IMR-90 (cell line): ENCODE data around the gene PTPRF. TPM values are rescaled to one million over a fixed set of nuclear protein-coding genes. Genes with fewer than 3 reads are reported as not detected.

Experiments
- ATAC-seq: fragments of 200-7000 bp; cut with Tn5 transposase; 2 replicates; pipeline ENCODE4 v1.9.1; 2020; ENCODE audit warnings: low read depth, mild to moderate bottlenecking, moderate library complexity
- BruUV-seq: library from RNA; stranded (reverse); fragments of 400-500 nt; replicated peaks from 2 replicates; lab custom pipeline; 2021; lab: Mats Ljungman, UMichigan
- CTCF ChIA-PET: fragments of 300-600 bp; formaldehyde crosslinking; extraction: SDS; loops from one replicate; lab custom pipeline; 2021; ENCODE audit warnings: antibody characterized with exemption; lab: Yijun Ruan, JAX
- POLR2A ChIA-PET: fragments of 300-600 bp; sonication (Branson Sonifier 250); formaldehyde crosslinking; loops from one replicate; lab custom pipeline; 2022; ENCODE audit warnings: antibody characterized with exemption; ENCODE audit not compliant: unreplicated experiment; lab: Charles Lee
- DNase-seq: peaks from one replicate; pipeline ENCODE4 v3.0.0; 2013
- H2AFZ ChIP-seq: replicated peaks from 2 replicates; pipeline ENCODE3; 2013; ENCODE audit warnings: low read length, mild to moderate bottlenecking; ENCODE audit not compliant: poor library complexity
- H2AK5ac ChIP-seq: 2 replicates; pipeline ENCODE4 v1.6.1; 2013; ENCODE audit warnings: low read depth, low read length, inconsistent platforms
- H2AK9ac ChIP-seq: replicated peaks from 2 replicates; pipeline ENCODE3; 2013; ENCODE audit warnings: mild to moderate bottlenecking, low read depth, low read length, moderate library complexity; ENCODE audit not compliant: poor library complexity
- H2BK120ac ChIP-seq: 2 replicates; pipeline ENCODE4 v1.6.1; 2013; ENCODE audit warnings: low read depth, low read length, inconsistent platforms
- H2BK15ac ChIP-seq: 3 replicates; pipeline ENCODE4 v1.6.1; 2013; ENCODE audit warnings: low read depth, low read length, inconsistent platforms
- H2BK20ac ChIP-seq: 2 replicates; pipeline ENCODE4 v1.6.1; 2013; ENCODE audit warnings: low read depth, mild to moderate bottlenecking, inconsistent platforms, low read length, moderate library complexity
- H2BK5ac ChIP-seq: 2 replicates; pipeline ENCODE4 v1.6.1; 2013; ENCODE audit warnings: mild to moderate bottlenecking, low read depth, low read length, inconsistent platforms; ENCODE audit not compliant: poor library complexity, severe bottlenecking
- H3K14ac ChIP-seq: replicated peaks from 2 replicates; pipeline ENCODE4 v1.6.1; 2013; ENCODE audit warnings: low read depth, low read length, inconsistent platforms
- H3K18ac ChIP-seq: 2 replicates; pipeline ENCODE4 v1.6.1; 2013; ENCODE audit warnings: low read depth, low read length, control low read depth
- H3K23ac ChIP-seq: 2 replicates; pipeline ENCODE4 v1.6.1; 2013; ENCODE audit warnings: low read depth, low read length, inconsistent platforms
- H3K27ac ChIP-seq: 2 replicates; pipeline ENCODE4 v1.5.1; 2013; ENCODE audit warnings: mild to moderate bottlenecking, control low read depth, low read length; ENCODE audit not compliant: insufficient read depth
- H3K27me3 ChIP-seq: 2 replicates; pipeline ENCODE4 v1.6.1; 2013; ENCODE audit warnings: low read length; ENCODE audit not compliant: control insufficient read depth, insufficient read depth
- H3K36me3 ChIP-seq: 2 replicates; pipeline ENCODE4 v1.6.1; 2013; ENCODE audit warnings: low read length, mixed read lengths; ENCODE audit not compliant: control insufficient read depth, insufficient read depth
- H3K4ac ChIP-seq: 2 replicates; pipeline ENCODE4 v1.6.1; 2013; ENCODE audit warnings: low read depth, low read length, inconsistent platforms
- H3K4me1 ChIP-seq: 2 replicates; pipeline ENCODE4 v1.6.1; 2013; ENCODE audit warnings: low read length, mixed read lengths; ENCODE audit not compliant: control insufficient read depth, insufficient read depth
- H3K4me2 ChIP-seq: 2 replicates; pipeline ENCODE4 v1.6.1; 2013; ENCODE audit warnings: low read depth, mild to moderate bottlenecking, control low read depth, low read length, moderate library complexity
- H3K4me3 ChIP-seq: 2 replicates; pipeline ENCODE4 v1.5.1; 2013; ENCODE audit warnings: low read depth, mild to moderate bottlenecking, control low read depth, low read length, moderate library complexity; ENCODE audit not compliant: insufficient read depth
- H3K56ac ChIP-seq: 2 replicates; pipeline ENCODE4 v1.6.1; 2013; ENCODE audit warnings: low read length, inconsistent platforms; ENCODE audit not compliant: insufficient read depth; ENCODE audit errors: extremely low read depth
- H3K79me1 ChIP-seq, 2 experiments: 2 replicates each; pipeline ENCODE4 v1.6.1; 2013; ENCODE audit warnings: low read length in 2 of 2, inconsistent platforms in 1 of 2, low read depth in 1 of 2
- H3K9ac ChIP-seq: 2 replicates; pipeline ENCODE4 v1.6.1; 2013; ENCODE audit warnings: low read depth, low read length, control low read depth
- H3K9me1 ChIP-seq: 2 replicates; pipeline ENCODE4 v1.6.1; 2013; ENCODE audit warnings: low read length, inconsistent platforms; ENCODE audit not compliant: insufficient read depth
- H3K9me3 ChIP-seq: 2 replicates; pipeline ENCODE4 v1.6.1; 2013; ENCODE audit warnings: low read length; ENCODE audit not compliant: control insufficient read depth, insufficient read depth
- H4K20me1 ChIP-seq: 2 replicates; pipeline ENCODE4 v1.6.1; 2013; ENCODE audit warnings: low read length, inconsistent platforms; ENCODE audit not compliant: insufficient read depth
- H4K5ac ChIP-seq: 2 replicates; pipeline ENCODE4 v1.6.1; 2013; ENCODE audit warnings: mild to moderate bottlenecking, low read depth, low read length, control low read depth
- H4K8ac ChIP-seq, 2 experiments: 2 replicates each; pipeline ENCODE4 v1.6.1; 2013; ENCODE audit warnings: low read depth in 2 of 2, low read length in 2 of 2, control low read depth in 1 of 2, inconsistent platforms in 1 of 2
- H4K91ac ChIP-seq: 2 replicates; pipeline ENCODE4 v1.6.1; 2013; ENCODE audit warnings: low read depth, low read length, inconsistent platforms; ENCODE audit not compliant: insufficient read depth
- CEBPB ChIP-seq: IDR thresholded peaks from 2 replicates; pipeline ENCODE4 v1.6.1; 2012; ENCODE audit warnings: low read depth, low read length, improper control_type of control experiment
- CHD1 ChIP-seq: IDR thresholded peaks from 2 replicates; pipeline ENCODE4 v1.6.1; 2012; ENCODE audit warnings: low read depth, low read length, improper control_type of control experiment
- ELK1 ChIP-seq: fragments of 150-350 bp; IDR thresholded peaks from 2 replicates; pipeline ENCODE4 v1.6.1; 2016; ENCODE audit warnings: low read depth, mild to moderate bottlenecking, low read length, moderate library complexity, borderline replicate concordance
- FOS ChIP-seq: fragments of 150-350 bp; IDR thresholded peaks from 2 replicates; pipeline ENCODE4 v1.6.1; 2016; ENCODE audit warnings: low read depth, low read length
- MAFK ChIP-seq: IDR thresholded peaks from 2 replicates; pipeline ENCODE4 v1.6.1; 2012; ENCODE audit warnings: low read depth, low read length, improper control_type of control experiment
- MAZ ChIP-seq: IDR thresholded peaks from 2 replicates; pipeline ENCODE4 v1.6.1; 2012; ENCODE audit warnings: low read depth, mild to moderate bottlenecking, low read length, improper control_type of control experiment, moderate library complexity, borderline replicate concordance
- MXI1 ChIP-seq: IDR thresholded peaks from 2 replicates; pipeline ENCODE4 v1.6.1; 2012; ENCODE audit warnings: low read depth, mild to moderate bottlenecking, low read length, moderate library complexity, borderline replicate concordance
- NFE2L2 ChIP-seq: fragments of 150-350 bp; IDR thresholded peaks from 2 replicates; pipeline ENCODE4 v1.6.1; 2016; ENCODE audit warnings: low read depth, mild to moderate bottlenecking, low read length
- POLR2A ChIP-seq: IDR thresholded peaks from 2 replicates; pipeline ENCODE4 v1.6.1; 2012; ENCODE audit warnings: mild to moderate bottlenecking, low read depth, low read length
- RAD21 ChIP-seq: IDR thresholded peaks from 2 replicates; pipeline ENCODE4 v1.6.1; 2012; ENCODE audit warnings: low read length, improper control_type of control experiment
- RCOR1 ChIP-seq: IDR thresholded peaks from 2 replicates; pipeline ENCODE4 v1.6.1; 2012; ENCODE audit warnings: mild to moderate bottlenecking, low read length, improper control_type of control experiment; ENCODE audit not compliant: insufficient replicate concordance
- RFX5 ChIP-seq: IDR thresholded peaks from 2 replicates; pipeline ENCODE4 v1.8.0; 2012; ENCODE audit warnings: low read depth, mild to moderate bottlenecking, low read length, moderate library complexity
- SMC3 ChIP-seq: fragments of 150-350 bp; IDR thresholded peaks from 2 replicates; pipeline ENCODE4 v1.6.1; 2016; ENCODE audit warnings: low read depth, mild to moderate bottlenecking, antibody characterized with exemption, low read length, moderate library complexity
- USF2 ChIP-seq: fragments of 150-350 bp; IDR thresholded peaks from 2 replicates; pipeline ENCODE4 v1.6.1; 2017; ENCODE audit warnings: mild to moderate bottlenecking, antibody characterized with exemption, low read length, low read depth
- WGBS, 2 experiments: methylation state at CpG; one replicate each; pipeline versions ENCODE4 v1.1.5 to v1.1.7; 2013; ENCODE audit warnings: missing lambda C conversion rate in 2 of 2; ENCODE audit not compliant: insufficient read length in 1 of 2; ENCODE audit errors: extremely low coverage in 2 of 2; 5-methylcytosine and 5-hydroxymethylcytosine counted together
- dilution Hi-C: fragments of 300-500 bp; cut with HindIII; formaldehyde crosslinking; loops from one replicate; pipeline ENCODE4 v1.14.3; 2018; ENCODE audit warnings: low sequenced_read_pairs; ENCODE audit not compliant: unreplicated experiment
- in situ Hi-C: fragments of 300-500 bp; cut with MboI; formaldehyde crosslinking; loops from 3 replicates; pipeline ENCODE4 v1.14.3; 2019; ENCODE audit warnings: low sequenced_read_pairs, inconsistent platforms, mixed read lengths
- intact Hi-C: fragments of 100-400 bp; cut with micrococcal nuclease; formaldehyde crosslinking; loops from 2 replicates; pipeline ENCODE4 v1.10.0; 2022
- polyA plus RNA-seq, 3 experiments: library from polyadenylated mRNA; depleted of rRNA; stranded (reverse); fragments of >200 nt; gene quantifications; 2 replicates each; pipeline ENCODE4 v1.2.3, GENCODE V29; 2012; ENCODE audit warnings: low replicate concordance in 1 of 3
- total RNA-seq: library from RNA; depleted of rRNA; stranded (reverse); fragments of >200 nt; gene quantifications from 2 replicates; pipeline ENCODE4 v1.2.3, GENCODE V29; 2012

PTPRF gene
- total and polyA plus RNA-seq, 2 of the 4 experiments (the other 2 are of a cell fraction), result 25.8 to 92.3 TPM

- H3K9me1 ChIP-seq, result peaks cover 37% of the 10 kb centered on the region
- H3K4me3 ChIP-seq, result no peak overlapping the region
- BruUV-seq, result no TSS peak
- DNase-seq (no peak), ATAC-seq (no peak)
- no peaks in the 10 kb centered on the region for H3K27me3 ChIP-seq
- no peak overlapping the region for H2BK120ac ChIP-seq
- peaks cover 64 to 98% of the 10 kb centered on the region in 2 experiments for H3K79me1 ChIP-seq
- no peak overlapping the region for H4K8ac ChIP-seq
- WGBS, 2 experiments, result no CpG with 5 or more reads among the region's 5 CpGs
- no peak overlapping the region for H3K56ac ChIP-seq
- H4K91ac ChIP-seq, result no peak overlapping the region
- H3K23ac ChIP-seq, result no peak overlapping the region
- in situ Hi-C loops (loop anchor here (25.0 kb wide), 1 partner anchor 421 kb away; the partner anchor contains the start of genes ATP6V0B and DPH2), intact Hi-C loops (no loop called here), dilution Hi-C loops (no loop called here)
- H4K5ac ChIP-seq, result no peak overlapping the region
- ChIA-PET CTCF (no interaction called here), POLR2A (no interaction called here)
- H3K4me1 ChIP-seq, result peaks cover 4% of the 10 kb centered on the region; the same call in 1 of the 2 replicates
- no peaks in the 10 kb centered on the region for H3K9me3 ChIP-seq
- no peak overlapping the region for H3K18ac ChIP-seq
- no peak overlapping the region for H2AK9ac ChIP-seq
- H3K4me2 ChIP-seq, result no peak overlapping the region
- H3K14ac ChIP-seq, result no peak overlapping the region
- H2AFZ ChIP-seq, result no peak overlapping the region
- peaks cover 72% of the 10 kb centered on the region for H4K20me1 ChIP-seq
- peaks cover 23% of the 10 kb centered on the region for H3K36me3 ChIP-seq
- no peak overlapping the region for H2AK5ac ChIP-seq
- H3K4ac ChIP-seq, result no peak overlapping the region
- H2BK20ac ChIP-seq, result no peak overlapping the region
- H3K27ac ChIP-seq, result no peak overlapping the region
- no peak overlapping the region for H2BK15ac ChIP-seq
- TF ChIP-seq RFX5, result no peak
- no peak for TF ChIP-seq MAZ
- TF ChIP-seq RAD21, result no peak
- no peak for TF ChIP-seq POLR2A
- no peak for TF ChIP-seq FOS
- TF ChIP-seq CEBPB, result no peak
- TF ChIP-seq ELK1, result no peak
- no peak for TF ChIP-seq MAFK
- TF ChIP-seq SMC3, result no peak
- TF ChIP-seq NFE2L2, result no peak
- TF ChIP-seq USF2, result no peak
- no peak for TF ChIP-seq RCOR1
- TF ChIP-seq CHD1, result no peak
- no peak for TF ChIP-seq MXI1
- no peak overlapping the region for H3K9ac ChIP-seq
- H2BK5ac ChIP-seq, result no peak overlapping the region
Observed at GRCh38 chr1:43541141-43541540, 10.5 kb downstream of the PTPRF start.
